Esophagus squamous epithelium (tissue), 4 donors: ENCODE results near the gene LPAR1.

ENCODE experiments used
- POLR2A ChIP-seq, 4 donors: fragments of 450-650 bp; IDR thresholded peaks; one replicate each; pipeline ENCODE4 v1.6.1; 2017; ENCODE audit warnings: antibody characterized with exemption in 4 of 4, mild to moderate bottlenecking in 4 of 4, moderate library complexity in 3 of 4
- TF ChIP-seq, protein P1 (sequence below), 6 experiments: fragments of 450-650 bp in 4 of 6; fragments of 200-600 bp in 2 of 6; sonication (generic) in 2 of 6; IDR thresholded peaks; one replicate each; pipeline ENCODE4 v1.5.1; 2016 to 2019; ENCODE audit warnings: antibody characterized with exemption in 6 of 6, mild to moderate bottlenecking in 4 of 6, moderate library complexity in 4 of 6

GRCh38 chr9:110986529-110986928, 51.7 kb downstream of the LPAR1 start:
- TF ChIP-seq, protein P1, sequence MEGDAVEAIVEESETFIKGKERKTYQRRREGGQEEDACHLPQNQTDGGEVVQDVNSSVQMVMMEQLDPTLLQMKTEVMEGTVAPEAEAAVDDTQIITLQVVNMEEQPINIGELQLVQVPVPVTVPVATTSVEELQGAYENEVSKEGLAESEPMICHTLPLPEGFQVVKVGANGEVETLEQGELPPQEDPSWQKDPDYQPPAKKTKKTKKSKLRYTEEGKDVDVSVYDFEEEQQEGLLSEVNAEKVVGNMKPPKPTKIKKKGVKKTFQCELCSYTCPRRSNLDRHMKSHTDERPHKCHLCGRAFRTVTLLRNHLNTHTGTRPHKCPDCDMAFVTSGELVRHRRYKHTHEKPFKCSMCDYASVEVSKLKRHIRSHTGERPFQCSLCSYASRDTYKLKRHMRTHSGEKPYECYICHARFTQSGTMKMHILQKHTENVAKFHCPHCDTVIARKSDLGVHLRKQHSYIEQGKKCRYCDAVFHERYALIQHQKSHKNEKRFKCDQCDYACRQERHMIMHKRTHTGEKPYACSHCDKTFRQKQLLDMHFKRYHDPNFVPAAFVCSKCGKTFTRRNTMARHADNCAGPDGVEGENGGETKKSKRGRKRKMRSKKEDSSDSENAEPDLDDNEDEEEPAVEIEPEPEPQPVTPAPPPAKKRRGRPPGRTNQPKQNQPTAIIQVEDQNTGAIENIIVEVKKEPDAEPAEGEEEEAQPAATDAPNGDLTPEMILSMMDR (IDR thresholded peaks at IDR 0.05) = no peak
- no peak for TF ChIP-seq POLR2A (IDR thresholded peaks at IDR 0.05)
